A673 (cell line): Measurements from ENCODE around the gene PUS3. TPM values are rescaled to one million over a fixed set of nuclear protein-coding genes. Genes with fewer than 3 reads are reported as not detected.
A peak's percentile ranks its signal among the peaks of the same experiment; 100 is the strongest.

Experiments
- BruUV-seq: library from RNA; stranded (reverse); fragments of 400-500 nt; replicated peaks from 2 replicates; lab custom pipeline; 2021; lab: Mats Ljungman, UMichigan
- CTCF ChIA-PET: fragments of 300-600 bp; sonication (Branson Sonifier 250); formaldehyde crosslinking; loops from one replicate; lab custom pipeline; 2022; ENCODE audit warnings: antibody characterized with exemption; lab: Charles Lee
- POLR2A ChIA-PET: fragments of 300-600 bp; sonication (Branson Sonifier 250); formaldehyde crosslinking; loops from one replicate; lab custom pipeline; 2022; ENCODE audit warnings: antibody characterized with exemption; ENCODE audit not compliant: low non-redundant PET; lab: Charles Lee
- DNase-seq: peaks from one replicate; pipeline ENCODE4 v3.0.0-alpha.2; 2015; ENCODE audit warnings: low spot score
- H3K27ac ChIP-seq: fragments of 200-600 bp; sonication (generic); 2 replicates; pipeline ENCODE4 v1.5.1; 2016; ENCODE audit warnings: mixed run types, low read depth, mild to moderate bottlenecking, mixed read lengths, antibody characterized with exemption, low read length; ENCODE audit not compliant: poor library complexity, severe bottlenecking
- H3K27me3 ChIP-seq: fragments of 200-600 bp; sonication (generic); replicated peaks from 2 replicates; pipeline ENCODE4 v1.6.1; 2017; ENCODE audit warnings: mixed run types, low read depth, mild to moderate bottlenecking, mixed read lengths, antibody characterized with exemption, low read length; ENCODE audit not compliant: insufficient read depth, poor library complexity
- H3K36me3 ChIP-seq: fragments of 200-600 bp; sonication (generic); 2 replicates; pipeline ENCODE4 v1.6.1; 2016; ENCODE audit warnings: mixed run types, mild to moderate bottlenecking, mixed read lengths, antibody characterized with exemption, low read length; ENCODE audit not compliant: insufficient read depth, poor library complexity, severe bottlenecking
- H3K4me1 ChIP-seq: fragments of 200-600 bp; sonication (generic); 2 replicates; pipeline ENCODE4 v1.6.1; 2017; ENCODE audit warnings: mixed run types, mild to moderate bottlenecking, mixed read lengths, antibody characterized with exemption, low read length; ENCODE audit not compliant: insufficient read depth, poor library complexity, severe bottlenecking
- H3K4me3 ChIP-seq: fragments of 200-600 bp; sonication (generic); 2 replicates; pipeline ENCODE4 v1.5.1; 2016; ENCODE audit warnings: low read depth, mixed run types, mild to moderate bottlenecking, mixed read lengths, low read length; ENCODE audit not compliant: poor library complexity, severe bottlenecking
- H3K9me3 ChIP-seq: fragments of 200-600 bp; sonication (generic); 2 replicates; pipeline ENCODE4 v1.6.1; 2016; ENCODE audit warnings: mixed run types, low read depth, mild to moderate bottlenecking, mixed read lengths, antibody characterized with exemption, low read length; ENCODE audit not compliant: poor library complexity, severe bottlenecking
- CTCF ChIP-seq: fragments of 300-800, 200-600 bp; sonication (generic); conservative IDR thresholded peaks from 2 replicates; pipeline ENCODE4 v1.5.1; 2017; ENCODE audit warnings: low read depth, mild to moderate bottlenecking, antibody characterized with exemption, low read length, moderate library complexity, mixed read lengths
- EZH2 ChIP-seq: fragments of 200-600 bp; sonication (generic); IDR thresholded peaks from 2 replicates; pipeline ENCODE4 v1.6.1; 2017; ENCODE audit warnings: borderline replicate concordance, low read depth, mild to moderate bottlenecking, mixed read lengths, antibody characterized with exemption, low read length; ENCODE audit not compliant: poor library complexity, severe bottlenecking
- intact Hi-C: fragments of 100-400 bp; cut with micrococcal nuclease; formaldehyde crosslinking; loops from one replicate; pipeline ENCODE4 v1.10.0; 2022; ENCODE audit not compliant: unreplicated experiment
- total RNA-seq: library from RNA; stranded (reverse); gene quantifications from 2 replicates; pipeline ENCODE4 v1.2.3, GENCODE V29; 2021

PUS3 gene
- total RNA-seq, 1 experiment from 2014 or later = 18.7 TPM

GRCh38 chr11:125910226-125910849, 7.3 kb upstream of the PUS3 start:
- TF ChIP-seq CTCF = no peak
- Histone ChIP-seq H3K36me3 (no peaks in the 10 kb centered on the region), H3K27me3 (peaks cover 28% of the 10 kb centered on the region), H3K4me3 (no peak overlapping the region), H3K27ac (no peak overlapping the region), H3K9me3 (no peaks in the 10 kb centered on the region), H3K4me1 (no peaks in the 10 kb centered on the region)
- ChIA-PET CTCF (no interaction called here), POLR2A (no interaction called here)
- intact Hi-C loops = no loop called here
- DNase-seq = no peak
- BruUV-seq = no TSS peak

- TF ChIP-seq CTCF (no peak), EZH2 (no peak)
- H3K36me3 ChIP-seq = peaks cover 8% of the 10 kb centered on the region
- H3K9me3 ChIP-seq = no peaks in the 10 kb centered on the region
- H3K4me1 ChIP-seq = peaks cover 18% of the 10 kb centered on the region
- no peak overlapping the region for H3K27ac ChIP-seq
- BruUV-seq = no TSS peak
- intact Hi-C loops = no loop called here
- DNase-seq = no peak
- POLR2A ChIA-PET = no interaction called here
- CTCF ChIA-PET = no interaction called here
- H3K4me3 ChIP-seq = peak overlapping the region; percentile 59
- H3K27me3 ChIP-seq = peaks cover 27% of the 10 kb centered on the region
Measured at GRCh38 chr11:125904678-125905077, 1.7 kb upstream of the PUS3 start.

GRCh38 chr11:125903711-125904659, 979 bp upstream of the PUS3 start, which contains the start of gene DDX25:
TSS of gene DDX25 (plus strand) at chr11:125904508. CDS start at chr11:125904518, 10 bp downstream.
- Histone ChIP-seq H3K9me3 (no peaks in the 10 kb centered on the region), H3K27ac (no peak within 1 kb of the TSS), H3K27me3 (peaks cover 27% of the 10 kb centered on the region), H3K4me3 (peak within 1 kb of the TSS; percentile 59), H3K4me1 (peaks cover 18% of the 10 kb centered on the region), H3K36me3 (peaks cover 15% of the 10 kb centered on the region)
- CTCF ChIA-PET = no interaction called here
- peak; percentile 53 for TF ChIP-seq EZH2
- no peak for TF ChIP-seq CTCF
- intact Hi-C loops = no loop called here
- DNase-seq = peak; percentile 67
- BruUV-seq = no TSS peak
- POLR2A ChIA-PET = interaction anchor here (1.2 kb wide), 1 partner anchor 16 kb away, joined by 7 read pairs; no protein-coding TSS in a partner anchor
